GM10266 (cell line): ENCODE results near the gene RALGAPB.
"Not testable (repeated sequence)": the region's sequence is repeated elsewhere in the genome, so short reads cannot be mapped to it uniquely, and the experiment has no call there.

Experiments
- DNase-seq: peaks from one replicate; pipeline ENCODE4 v3.0.0; 2012; ENCODE audit errors: extremely low spot score
- TF ChIP-seq, protein P1 (sequence below): IDR thresholded peaks from 2 replicates; pipeline ENCODE4 v1.5.1; 2012; ENCODE audit warnings: mild to moderate bottlenecking, low read depth; ENCODE audit not compliant: control insufficient read depth, insufficient read depth; ENCODE audit errors: missing control alignments

The RALGAPB gene

GRCh38 chr20:38454556-38455473 is 17.8 kb upstream of the RALGAPB start:
- TF ChIP-seq, protein P1, sequence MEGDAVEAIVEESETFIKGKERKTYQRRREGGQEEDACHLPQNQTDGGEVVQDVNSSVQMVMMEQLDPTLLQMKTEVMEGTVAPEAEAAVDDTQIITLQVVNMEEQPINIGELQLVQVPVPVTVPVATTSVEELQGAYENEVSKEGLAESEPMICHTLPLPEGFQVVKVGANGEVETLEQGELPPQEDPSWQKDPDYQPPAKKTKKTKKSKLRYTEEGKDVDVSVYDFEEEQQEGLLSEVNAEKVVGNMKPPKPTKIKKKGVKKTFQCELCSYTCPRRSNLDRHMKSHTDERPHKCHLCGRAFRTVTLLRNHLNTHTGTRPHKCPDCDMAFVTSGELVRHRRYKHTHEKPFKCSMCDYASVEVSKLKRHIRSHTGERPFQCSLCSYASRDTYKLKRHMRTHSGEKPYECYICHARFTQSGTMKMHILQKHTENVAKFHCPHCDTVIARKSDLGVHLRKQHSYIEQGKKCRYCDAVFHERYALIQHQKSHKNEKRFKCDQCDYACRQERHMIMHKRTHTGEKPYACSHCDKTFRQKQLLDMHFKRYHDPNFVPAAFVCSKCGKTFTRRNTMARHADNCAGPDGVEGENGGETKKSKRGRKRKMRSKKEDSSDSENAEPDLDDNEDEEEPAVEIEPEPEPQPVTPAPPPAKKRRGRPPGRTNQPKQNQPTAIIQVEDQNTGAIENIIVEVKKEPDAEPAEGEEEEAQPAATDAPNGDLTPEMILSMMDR: no peak
- DNase-seq: no peak

DNA sequence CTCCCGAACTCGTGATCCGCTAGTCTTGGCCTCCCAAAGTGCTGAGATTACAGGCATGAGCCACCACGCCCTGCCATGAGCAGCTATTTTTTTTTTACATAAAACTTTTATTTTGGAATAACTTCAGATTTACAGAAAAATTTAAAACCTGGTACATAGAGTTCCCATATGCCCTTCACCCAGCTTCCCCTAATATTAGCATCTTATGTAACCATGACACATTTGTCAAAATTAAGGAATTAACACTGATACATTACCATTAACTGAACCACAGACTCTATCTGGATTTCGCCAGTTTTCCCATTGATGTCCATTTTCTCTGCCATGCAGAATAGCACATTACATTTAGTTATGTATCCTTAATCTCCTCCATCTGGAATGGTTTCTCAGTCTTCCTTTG is 14.3 kb upstream of the RALGAPB start:
- no peak for DNase-seq
- TF ChIP-seq, protein P1: no peak

DNA sequence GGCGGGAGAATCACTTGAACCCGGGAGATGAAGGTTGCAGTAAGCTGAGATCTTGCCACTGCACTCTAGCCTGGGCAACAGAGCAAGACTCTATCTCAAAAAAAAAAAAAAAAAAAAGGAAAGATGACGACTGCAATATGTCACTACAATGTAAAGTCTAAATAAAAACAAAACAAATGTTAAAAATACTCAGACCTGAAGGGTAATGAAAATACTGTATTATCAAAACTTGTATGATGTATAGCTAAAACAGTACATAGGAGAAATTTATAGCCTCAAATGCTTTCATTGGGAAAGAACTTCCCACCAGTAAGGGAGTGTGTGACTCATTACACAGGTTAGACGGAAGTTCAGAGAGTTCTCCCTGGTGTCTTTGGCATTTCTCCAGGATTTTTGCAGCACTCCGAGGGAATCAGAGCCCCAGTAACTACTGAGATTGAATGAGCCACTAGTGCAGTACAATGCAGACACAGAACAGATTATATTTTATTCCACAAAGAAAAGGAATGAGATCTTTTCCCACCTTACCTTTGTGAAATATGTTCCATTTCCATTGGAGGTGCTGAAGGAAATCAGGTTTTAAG is 12.5 kb upstream of the RALGAPB start:
- DNase-seq: no peak
- TF ChIP-seq, protein P1: no peak

- DNase-seq: not testable (repeated sequence)
Observed at GRCh38 chr20:38460631-38461030, 12.0 kb upstream of the RALGAPB start.

- DNase-seq: not testable (repeated sequence)
Observed at GRCh38 chr20:38461167-38461566, 11.5 kb upstream of the RALGAPB start.

DNA sequence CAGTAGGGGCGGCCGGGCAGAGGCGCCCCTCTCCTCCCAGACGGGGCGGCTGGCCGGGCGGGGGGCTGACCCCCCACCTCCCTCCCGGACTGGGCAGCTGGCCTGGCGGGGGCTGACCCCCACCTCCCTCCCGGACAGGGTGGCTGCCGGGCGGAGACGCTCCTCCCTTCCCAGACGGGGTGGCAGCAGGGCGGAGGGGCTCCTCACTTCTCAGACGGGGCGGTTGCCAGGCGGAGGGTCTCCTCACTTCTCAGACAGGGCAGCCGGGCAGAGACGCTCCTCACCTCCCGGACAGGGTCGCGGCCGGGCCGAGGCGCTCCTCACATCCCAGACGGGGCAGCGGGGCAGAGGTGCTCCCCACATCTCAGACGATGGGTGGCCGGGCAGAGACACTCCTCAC is 11.1 kb upstream of the RALGAPB start:
- not testable (repeated sequence) for DNase-seq

GRCh38 chr20:38466171-38466570 is 6.5 kb upstream of the RALGAPB start:
- no peak for DNase-seq
- TF ChIP-seq, protein P1: no peak

DNA sequence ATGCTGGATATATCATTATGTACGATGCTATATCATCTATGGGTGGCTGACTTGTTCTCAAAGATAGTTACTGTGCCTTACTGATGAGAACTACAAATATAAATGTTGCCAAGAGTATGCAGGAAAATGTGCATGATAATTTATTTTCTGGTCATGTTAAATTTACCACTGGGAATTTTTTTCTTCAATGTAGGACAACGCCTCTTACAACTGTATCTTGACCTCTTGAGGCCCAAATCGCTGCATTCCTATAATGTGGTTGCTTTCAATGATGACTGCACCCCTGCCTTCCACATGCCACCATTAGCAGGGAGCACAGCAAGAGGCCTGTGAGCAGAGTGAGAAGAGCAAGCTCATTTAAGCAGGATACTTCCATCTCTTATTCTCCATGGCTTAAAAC is 5.7 kb upstream of the RALGAPB start:
- TF ChIP-seq, protein P1: no peak
- DNase-seq: no peak

GRCh38 chr20:38471245-38471644 is 1.4 kb upstream of the RALGAPB start:
- TF ChIP-seq, protein P1: no peak
- DNase-seq: no peak
